GM12878 (cell line): ENCODE data around the gene DISP2. TPM values are rescaled to one million over a fixed set of nuclear protein-coding genes. Genes with fewer than 3 reads are reported as not detected.

Experiments
- ATAC-seq: fragments of 200-7000 bp; cut with Tn5 transposase; 3 replicates; pipeline ENCODE4 v1.9.1; 2020; ENCODE audit warnings: mild to moderate bottlenecking, moderate library complexity
- BruUV-seq: library from RNA; stranded (reverse); fragments of 400-500 nt; replicated peaks from 2 replicates; lab custom pipeline; 2021; lab: Mats Ljungman, UMichigan
- CTCF ChIA-PET: fragments of 300-600 bp; sonication (Branson Sonifier 250); formaldehyde crosslinking; extraction: SDS; loops from one replicate; lab custom pipeline; 2021; ENCODE audit warnings: inconsistent platforms; lab: Yijun Ruan, JAX
- POLR2A ChIA-PET: fragments of 350-600 bp; formaldehyde crosslinking; extraction: SDS; loops from one replicate; lab custom pipeline; 2021; ENCODE audit warnings: inconsistent platforms; lab: Charles Lee
- RAD21 ChIA-PET: fragments of 300-600 bp; sonication (Branson Sonifier 250); formaldehyde crosslinking; loops from one replicate; lab custom pipeline; 2023; ENCODE audit warnings: antibody characterized with exemption; ENCODE audit not compliant: unreplicated experiment; lab: Charles Lee
- SMC1A ChIA-PET: fragments of 300-600 bp; sonication (Branson Sonifier 250); formaldehyde crosslinking; loops from one replicate; lab custom pipeline; 2023; ENCODE audit not compliant: unreplicated experiment, uncharacterized antibody; lab: Charles Lee
- DNase-seq: peaks from one replicate; pipeline ENCODE4 v3.0.0-alpha.2; 2011; ENCODE audit warnings: low read depth, low spot score
- FAIRE-seq: peaks from 3 replicates; lab custom pipeline; 2011; peaks lifted over from hg19 to GRCh38; lab: Jason Lieb, UNC
- H2AFZ ChIP-seq: 2 replicates; pipeline ENCODE4 v1.6.0; 2011; ENCODE audit warnings: low read depth, low read length, control low read depth; ENCODE audit not compliant: control insufficient read depth
- H3K27ac ChIP-seq: 2 replicates; pipeline ENCODE4 v1.5.1; 2011; ENCODE audit warnings: control low read depth; ENCODE audit not compliant: control insufficient read depth, insufficient read depth
- H3K27me3 ChIP-seq, 2 experiments: replicated peaks in 1 of 2; 2 replicates each; pipeline versions ENCODE4 v1.6.0 to v1.6.1; 2011; ENCODE audit warnings: low read length in 1 of 2; ENCODE audit not compliant: control insufficient read depth in 2 of 2, insufficient read depth in 2 of 2
- H3K36me3 ChIP-seq, 2 experiments: 2 replicates each; pipeline ENCODE4 v1.5.1; 2011; ENCODE audit warnings: low read length in 1 of 2; ENCODE audit not compliant: control insufficient read depth in 2 of 2, insufficient read depth in 2 of 2
- H3K4me1 ChIP-seq: 2 replicates; pipeline ENCODE4 v1.6.1; 2011; ENCODE audit warnings: mild to moderate bottlenecking, low read length, moderate library complexity, mixed read lengths; ENCODE audit not compliant: control insufficient read depth, insufficient read depth
- H3K4me2 ChIP-seq: 2 replicates; pipeline ENCODE4 v1.6.0; 2011; ENCODE audit warnings: control low read depth; ENCODE audit not compliant: control insufficient read depth, insufficient read depth
- H3K4me3 ChIP-seq: fragments of 200-600 bp; sonication (generic); 2 replicates; pipeline ENCODE4 v1.5.1; 2016
- H3K79me2 ChIP-seq: 2 replicates; pipeline ENCODE4 v1.6.0; 2011; ENCODE audit warnings: low read length; ENCODE audit not compliant: control insufficient read depth, insufficient read depth
- H3K9ac ChIP-seq: 2 replicates; pipeline ENCODE4 v1.8.0; 2011; ENCODE audit warnings: low read length, control low read depth, mixed read lengths; ENCODE audit not compliant: control insufficient read depth, insufficient read depth
- H3K9me3 ChIP-seq: replicated peaks from 3 replicates; pipeline ENCODE4 v1.5.1; 2011; ENCODE audit warnings: mild to moderate bottlenecking, low read length; ENCODE audit not compliant: control insufficient read depth, insufficient read depth
- H4K20me1 ChIP-seq: 2 replicates; pipeline ENCODE4 v1.6.0; 2011; ENCODE audit not compliant: control insufficient read depth, insufficient read depth
- FOXK2 ChIP-seq: fragments of 450-650 bp; IDR thresholded peaks from 2 replicates; pipeline ENCODE4 v1.6.1; 2017; ENCODE audit warnings: mild to moderate bottlenecking, moderate library complexity
- HDGF ChIP-seq: fragments of 450-650 bp; IDR thresholded peaks from 2 replicates; pipeline ENCODE4 v1.6.1; 2016; ENCODE audit warnings: antibody characterized with exemption
- NFYA ChIP-seq: IDR thresholded peaks from 2 replicates; pipeline ENCODE4 v1.6.1; 2011; ENCODE audit warnings: low read depth, mild to moderate bottlenecking, low read length, improper control_type of control experiment, borderline replicate concordance
- NR2F1 ChIP-seq: fragments of 450-650 bp; conservative IDR thresholded peaks from 2 replicates; pipeline ENCODE4 v1.6.1; 2017; ENCODE audit warnings: mild to moderate bottlenecking
- NRF1 ChIP-seq: conservative IDR thresholded peaks from 2 replicates; pipeline ENCODE4 v1.6.1; 2011; ENCODE audit warnings: mild to moderate bottlenecking, low read depth, low read length, improper control_type of control experiment
- YY1 ChIP-seq: IDR thresholded peaks from 2 replicates; pipeline ENCODE4 v1.6.1; 2011; ENCODE audit warnings: low read depth, mild to moderate bottlenecking, low read length
- WGBS: methylation state at CpG from one replicate; pipeline ENCODE4 v1.1.6; 2016; ENCODE audit warnings: low lambda C conversion rate; ENCODE audit not compliant: insufficient replicate concordance, insufficient coverage; ENCODE audit errors: missing lambda C conversion rate; 5-methylcytosine and 5-hydroxymethylcytosine counted together
- in situ Hi-C: fragments of 300-500 bp; cut with MboI; formaldehyde crosslinking; loops from 9 replicates; pipeline ENCODE4 v1.14.3; 2018; ENCODE audit warnings: mixed read lengths
- intact Hi-C: fragments of 100-400 bp; cut with micrococcal nuclease; formaldehyde crosslinking; loops from one replicate; pipeline ENCODE4 v1.14.2; 2022; ENCODE audit not compliant: unreplicated experiment
- polyA plus RNA-seq, 11 experiments: library from polyadenylated mRNA; depleted of rRNA in 4 of 11; unstranded in 6 of 11; stranded (reverse) in 5 of 11; fragments of >200 nt; fragmentation: Nextera tagmentation in 4 of 11; fragmentation: Illumina TruSeq in 1 of 11; extraction: Ambion mirVana in 4 of 11; extraction: Trizol in 1 of 11; gene quantifications; 1 replicate in 1 of 11; 2 replicates in 10 of 11; pipeline versions ENCODE4 v1.2.1 to v1.2.3, GENCODE V29; 2011 to 2016; ENCODE audit warnings: inconsistent platforms in 2 of 11, missing spikeins in 2 of 11, low read depth in 1 of 11
- total RNA-seq, 4 experiments: library from RNA; depleted of rRNA in 3 of 4; stranded (reverse); fragments of >200 nt in 3 of 4; fragmentation: Illumina TruSeq in 1 of 4; extraction: Trizol in 1 of 4; gene quantifications; 2 replicates each; pipeline versions ENCODE4 v1.2.1 to v1.2.3, GENCODE V29; 2013 to 2021
- TF ChIP-seq, protein P1 (sequence below): IDR thresholded peaks from 2 replicates; pipeline ENCODE4 v1.6.1; 2011; ENCODE audit warnings: low read depth, low read length, improper control_type of control experiment, borderline replicate concordance
- TF ChIP-seq, protein P2 (sequence below): fragments of 450-650 bp; IDR thresholded peaks from 2 replicates; pipeline ENCODE4 v1.6.1; 2017; ENCODE audit warnings: mild to moderate bottlenecking, moderate library complexity

The DISP2 gene
- total and polyA plus RNA-seq, 10 of the 15 experiments (the other 5 are each of a cell fraction or from before 2014, with no cell fraction given): under 0.01 to 0.20 (median 0.12) TPM; not detected in 7

DNA sequence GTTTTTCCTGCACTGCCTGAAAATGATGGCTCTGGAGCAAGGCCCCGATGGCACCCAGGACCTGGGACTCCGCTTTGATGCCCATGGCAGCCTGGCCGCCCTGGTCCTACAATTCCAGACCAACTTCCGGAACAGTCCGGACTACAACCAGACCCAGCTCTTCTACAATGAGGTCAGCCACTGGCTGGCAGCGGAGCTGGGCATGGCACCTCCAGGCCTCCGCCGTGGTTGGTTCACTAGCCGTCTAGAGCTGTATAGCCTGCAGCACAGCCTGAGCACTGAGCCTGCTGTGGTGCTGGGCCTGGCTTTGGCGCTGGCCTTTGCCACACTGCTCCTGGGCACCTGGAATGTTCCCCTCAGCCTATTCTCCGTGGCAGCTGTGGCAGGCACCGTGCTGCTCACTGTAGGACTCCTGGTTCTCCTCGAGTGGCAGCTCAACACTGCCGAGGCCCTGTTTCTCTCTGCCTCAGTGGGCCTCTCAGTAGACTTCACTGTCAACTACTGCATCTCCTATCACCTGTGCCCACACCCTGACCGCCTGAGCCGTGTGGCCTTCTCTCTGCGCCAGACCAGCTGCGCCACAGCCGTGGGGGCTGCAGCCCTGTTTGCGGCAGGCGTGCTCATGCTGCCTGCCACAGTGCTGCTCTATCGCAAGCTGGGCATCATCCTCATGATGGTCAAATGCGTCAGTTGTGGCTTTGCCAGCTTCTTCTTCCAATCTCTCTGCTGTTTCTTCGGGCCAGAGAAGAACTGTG lies 10.9 kb downstream of the DISP2 start (continued):
- no peak for TF ChIP-seq NR2F1
- TF ChIP-seq, protein P1, sequence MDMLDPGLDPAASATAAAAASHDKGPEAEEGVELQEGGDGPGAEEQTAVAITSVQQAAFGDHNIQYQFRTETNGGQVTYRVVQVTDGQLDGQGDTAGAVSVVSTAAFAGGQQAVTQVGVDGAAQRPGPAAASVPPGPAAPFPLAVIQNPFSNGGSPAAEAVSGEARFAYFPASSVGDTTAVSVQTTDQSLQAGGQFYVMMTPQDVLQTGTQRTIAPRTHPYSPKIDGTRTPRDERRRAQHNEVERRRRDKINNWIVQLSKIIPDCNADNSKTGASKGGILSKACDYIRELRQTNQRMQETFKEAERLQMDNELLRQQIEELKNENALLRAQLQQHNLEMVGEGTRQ: no peak
- no peak for TF ChIP-seq YY1

DNA sequence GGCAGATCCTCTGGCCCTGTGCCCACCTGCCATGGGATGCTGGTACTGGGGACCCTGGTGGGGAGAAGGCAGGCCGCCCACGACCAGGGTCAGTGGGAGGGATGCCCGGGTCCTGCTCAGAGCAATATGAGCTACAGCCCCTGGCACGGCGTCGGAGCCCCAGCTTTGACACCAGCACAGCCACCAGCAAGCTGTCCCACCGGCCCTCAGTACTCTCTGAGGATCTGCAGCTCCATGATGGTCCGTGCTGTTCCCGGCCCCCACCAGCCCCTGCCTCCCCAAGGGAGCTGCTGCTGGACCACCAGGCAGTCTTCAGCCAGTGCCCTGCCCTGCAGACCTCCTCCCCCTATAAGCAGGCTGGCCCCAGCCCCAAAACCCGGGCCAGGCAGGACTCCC lies 11.5 kb downstream of the DISP2 start:
- WGBS: 59% methylated on average over 10 of the region's 10 CpGs
- TF ChIP-seq, protein P2, sequence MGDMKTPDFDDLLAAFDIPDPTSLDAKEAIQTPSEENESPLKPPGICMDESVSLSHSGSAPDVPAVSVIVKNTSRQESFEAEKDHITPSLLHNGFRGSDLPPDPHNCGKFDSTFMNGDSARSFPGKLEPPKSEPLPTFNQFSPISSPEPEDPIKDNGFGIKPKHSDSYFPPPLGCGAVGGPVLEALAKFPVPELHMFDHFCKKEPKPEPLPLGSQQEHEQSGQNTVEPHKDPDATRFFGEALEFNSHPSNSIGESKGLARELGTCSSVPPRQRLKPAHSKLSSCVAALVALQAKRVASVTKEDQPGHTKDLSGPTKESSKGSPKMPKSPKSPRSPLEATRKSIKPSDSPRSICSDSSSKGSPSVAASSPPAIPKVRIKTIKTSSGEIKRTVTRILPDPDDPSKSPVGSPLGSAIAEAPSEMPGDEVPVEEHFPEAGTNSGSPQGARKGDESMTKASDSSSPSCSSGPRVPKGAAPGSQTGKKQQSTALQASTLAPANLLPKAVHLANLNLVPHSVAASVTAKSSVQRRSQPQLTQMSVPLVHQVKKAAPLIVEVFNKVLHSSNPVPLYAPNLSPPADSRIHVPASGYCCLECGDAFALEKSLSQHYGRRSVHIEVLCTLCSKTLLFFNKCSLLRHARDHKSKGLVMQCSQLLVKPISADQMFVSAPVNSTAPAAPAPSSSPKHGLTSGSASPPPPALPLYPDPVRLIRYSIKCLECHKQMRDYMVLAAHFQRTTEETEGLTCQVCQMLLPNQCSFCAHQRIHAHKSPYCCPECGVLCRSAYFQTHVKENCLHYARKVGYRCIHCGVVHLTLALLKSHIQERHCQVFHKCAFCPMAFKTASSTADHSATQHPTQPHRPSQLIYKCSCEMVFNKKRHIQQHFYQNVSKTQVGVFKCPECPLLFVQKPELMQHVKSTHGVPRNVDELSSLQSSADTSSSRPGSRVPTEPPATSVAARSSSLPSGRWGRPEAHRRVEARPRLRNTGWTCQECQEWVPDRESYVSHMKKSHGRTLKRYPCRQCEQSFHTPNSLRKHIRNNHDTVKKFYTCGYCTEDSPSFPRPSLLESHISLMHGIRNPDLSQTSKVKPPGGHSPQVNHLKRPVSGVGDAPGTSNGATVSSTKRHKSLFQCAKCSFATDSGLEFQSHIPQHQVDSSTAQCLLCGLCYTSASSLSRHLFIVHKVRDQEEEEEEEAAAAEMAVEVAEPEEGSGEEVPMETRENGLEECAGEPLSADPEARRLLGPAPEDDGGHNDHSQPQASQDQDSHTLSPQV: no peak
- TF ChIP-seq FOXK2: no peak
- no peak for TF ChIP-seq HDGF
- no peak for TF ChIP-seq NFYA
- no peak for TF ChIP-seq NRF1
- TF ChIP-seq, all 136 proteins: peak for 0
- no peaks in the 10 kb centered on the region for H3K9me3 ChIP-seq
- DNase-seq (no peak), FAIRE-seq (no peak), ATAC-seq (no peak)
- SMC1A ChIA-PET: interaction anchor here (1.2 to 2.4 kb wide), 2 partner anchors 38 to 53 kb away, joined by 4 to 8 read pairs; no protein-coding TSS in a partner anchor
- no peak overlapping the region for H2AFZ ChIP-seq
- no TSS peak for BruUV-seq
- peaks cover 3 to 5% of the 10 kb centered on the region in 2 experiments for H3K27me3 ChIP-seq
- no peak overlapping the region for H3K4me2 ChIP-seq
- in situ Hi-C loops: no loop called here
- peaks cover 8% of the 10 kb centered on the region for H3K4me1 ChIP-seq
- H3K36me3 ChIP-seq: no peaks in the 10 kb centered on the region
- POLR2A ChIA-PET: interaction anchor here (0.6 kb wide), 1 partner anchor 807 kb away, joined by 6 read pairs; no protein-coding TSS in a partner anchor
- no peak overlapping the region for H3K9ac ChIP-seq
- no peaks in the 10 kb centered on the region for H3K79me2 ChIP-seq
- no peaks in the 10 kb centered on the region for H4K20me1 ChIP-seq
- H3K27ac ChIP-seq: no peak overlapping the region
- no peak overlapping the region for H3K4me3 ChIP-seq
- RAD21 ChIA-PET: interaction anchor here (0.8 to 1.4 kb wide), 3 partner anchors 8 to 53 kb away, joined by 3 read pairs; no protein-coding TSS in a partner anchor
- CTCF ChIA-PET: interaction anchor here (1.5 to 7.5 kb wide), 4 partner anchors 26 to 53 kb away, joined by 3 to 58 read pairs (median 29); partner anchors contain the start of gene IVD
- intact Hi-C loops: no loop called here
